ENCODE data around the gene MYH6. TPM values are rescaled to one million over a fixed set of nuclear protein-coding genes. Genes with fewer than 3 reads are reported as not detected.

MYH6 gene
- total RNA-seq, 2 donors from 2014 or later, result 0.26 to 1.6 TPM

- Histone ChIP-seq H3K36me3 (replicated peaks in 1 of 2; ENCODE audit: insufficient read depth in 1 of 2, low read depth in 2 of 2) (no peaks in the 10 kb centered on the region), H3K4me1 (no peaks in the 10 kb centered on the region), H3K4me3 (no peak overlapping the region), H3K9me3 (no peaks in the 10 kb centered on the region), H3K27me3 (no peaks in the 10 kb centered on the region), H3K27ac (no peak overlapping the region)
- 83 to 87% methylated on average over 11 to 12 of the region's 12 CpGs for WGBS, 2 donors
- DNase-seq, result no peak
- intact Hi-C loops (cut with DNase I), result no loop called here
- TF ChIP-seq POLR2A (IDR thresholded peaks at IDR 0.05), result no peak
- TF ChIP-seq CTCF (IDR thresholded peaks at IDR 0.05), result no peak
- ATAC-seq, result no peak
These were observed 49.4 kb downstream of the MYH6 start for GRCh38 chr14:23358553-23359166.

- no peak overlapping the region for H3K27ac ChIP-seq
- DNase-seq (no peak), ATAC-seq (no peak)
- H3K36me3 ChIP-seq (replicated peaks in 1 of 2; ENCODE audit: insufficient read depth in 1 of 2, low read depth in 2 of 2), result no peaks in the 10 kb centered on the region
- H3K27me3 ChIP-seq, result no peaks in the 10 kb centered on the region
- WGBS, 2 donors, result 68 to 71% methylated on average over 3 of the region's 3 CpGs
- H3K9me3 ChIP-seq, result no peaks in the 10 kb centered on the region
- H3K4me1 ChIP-seq, result peaks cover under 1% of the 10 kb centered on the region
- no peak overlapping the region for H3K4me3 ChIP-seq
- TF ChIP-seq POLR2A (IDR thresholded peaks at IDR 0.05) (no peak), CTCF (IDR thresholded peaks at IDR 0.05) (no peak)
- intact Hi-C loops (cut with DNase I), result no loop called here
These were observed 50.0 kb downstream of the MYH6 start for GRCh38 chr14:23358042-23358441.

GRCh38 chr14:23357261-23357660, 50.8 kb downstream of the MYH6 start:
- intact Hi-C loops (cut with DNase I), result no loop called here
- DNase-seq (no peak), ATAC-seq (no peak)
- Histone ChIP-seq H3K4me1 (peaks cover 8% of the 10 kb centered on the region), H3K36me3 (replicated peaks in 1 of 2; ENCODE audit: insufficient read depth in 1 of 2, low read depth in 2 of 2) (no peaks in the 10 kb centered on the region), H3K27ac (no peak overlapping the region), H3K9me3 (no peaks in the 10 kb centered on the region), H3K4me3 (no peak overlapping the region), H3K27me3 (no peaks in the 10 kb centered on the region)
- 90% methylated on average over 5 to 8 of the region's 8 CpGs for WGBS, 2 donors
- no peak for TF ChIP-seq CTCF (IDR thresholded peaks at IDR 0.05)
- TF ChIP-seq POLR2A (IDR thresholded peaks at IDR 0.05), result no peak

GRCh38 chr14:23356662-23357061, 51.4 kb downstream of the MYH6 start:
- DNase-seq (no peak), ATAC-seq (no peak)
- H3K9me3 ChIP-seq, result no peaks in the 10 kb centered on the region
- H3K27me3 ChIP-seq, result no peaks in the 10 kb centered on the region
- no peak for TF ChIP-seq CTCF (IDR thresholded peaks at IDR 0.05)
- no peak for TF ChIP-seq POLR2A (IDR thresholded peaks at IDR 0.05)
- WGBS, 2 donors, result 83 to 91% methylated on average over 4 of the region's 4 CpGs
- peaks cover 14% of the 10 kb centered on the region for H3K4me1 ChIP-seq
- no peak overlapping the region for H3K4me3 ChIP-seq
- intact Hi-C loops (cut with DNase I), result no loop called here
- no peaks in the 10 kb centered on the region for H3K36me3 ChIP-seq (replicated peaks in 1 of 2; ENCODE audit: insufficient read depth in 1 of 2, low read depth in 2 of 2)
- no peak overlapping the region for H3K27ac ChIP-seq

- Histone ChIP-seq H3K27ac (no peak overlapping the region), H3K9me3 (no peaks in the 10 kb centered on the region), H3K4me3 (no peak overlapping the region), H3K4me1 (peaks cover 16% of the 10 kb centered on the region), H3K36me3 (replicated peaks in 1 of 2; ENCODE audit: insufficient read depth in 1 of 2, low read depth in 2 of 2) (no peaks in the 10 kb centered on the region), H3K27me3 (no peaks in the 10 kb centered on the region)
- intact Hi-C loops (cut with DNase I), result no loop called here
- no peak for DNase-seq
- ATAC-seq, result no peak
- 69 to 76% methylated on average over 6 of the region's 6 CpGs for WGBS, 2 donors
- TF ChIP-seq CTCF (IDR thresholded peaks at IDR 0.05), result no peak
- TF ChIP-seq POLR2A (IDR thresholded peaks at IDR 0.05), result no peak
These were observed 52.1 kb downstream of the MYH6 start for GRCh38 chr14:23355871-23356435.

Data from body of pancreas (tissue), 4 donors.